ENCODE measurements around the gene AFF4.
"Not testable (repeated sequence)": the region's sequence is repeated elsewhere in the genome, so short reads cannot be mapped to it uniquely, and the experiment has no call there.

AFF4 gene

GRCh38 chr5:132971483-132972435, 8.3 kb upstream of the AFF4 start:
- TF ChIP-seq ZNF274 (IDR thresholded peaks at IDR 0.05; ENCODE audit: low read depth, low read length), result no peak
- H3K4me3 ChIP-seq (ENCODE audit: low read length), result no peak overlapping the region

- no peak for TF ChIP-seq ZNF274 (IDR thresholded peaks at IDR 0.05; ENCODE audit: low read depth, low read length)
- no peak overlapping the region for H3K4me3 ChIP-seq (ENCODE audit: low read length)
Observed at GRCh38 chr5:132965120-132965519, 1.7 kb upstream of the AFF4 start.

DNA sequence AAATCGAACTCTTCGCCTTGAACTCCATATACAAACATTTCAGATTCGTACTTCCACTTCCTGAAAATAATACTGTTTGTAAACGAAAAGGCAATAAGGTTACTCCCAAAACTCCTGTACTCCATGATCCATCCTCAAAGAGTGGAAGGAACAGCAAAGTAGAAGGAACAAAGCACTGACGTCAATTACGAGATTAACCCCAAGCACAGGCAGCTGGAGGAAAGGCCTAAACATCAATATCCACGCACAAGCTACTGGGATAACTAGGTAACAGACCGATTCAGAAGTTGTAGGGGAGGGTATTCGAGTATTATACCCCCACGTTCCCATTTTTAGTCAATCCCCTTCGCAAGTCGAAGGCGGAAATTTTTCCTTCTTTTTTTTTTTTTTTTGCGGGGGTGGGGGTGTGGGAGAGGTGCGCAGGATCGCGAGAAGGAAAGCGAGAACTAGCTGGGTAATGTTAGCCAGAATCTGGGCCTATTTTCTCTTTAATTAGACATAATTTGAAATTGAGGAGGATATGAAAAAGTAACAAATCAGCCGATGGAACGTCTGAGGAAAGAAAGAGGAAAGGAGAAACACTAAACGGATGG, 909 bp downstream of the AFF4 start:
- H3K4me3 ChIP-seq (ENCODE audit: low read length), result peak overlapping the region; percentile 100
- no peak for TF ChIP-seq ZNF274 (IDR thresholded peaks at IDR 0.05; ENCODE audit: low read depth, low read length)

- H3K4me3 ChIP-seq (ENCODE audit: low read length), result peak overlapping the region; percentile 100; the same call in 1 of the 2 replicates
- TF ChIP-seq ZNF274 (IDR thresholded peaks at IDR 0.05; ENCODE audit: low read depth, low read length), result no peak
Observed at GRCh38 chr5:132961887-132962286, 1.5 kb downstream of the AFF4 start.

- peak overlapping the region; percentile 100 for H3K4me3 ChIP-seq (ENCODE audit: low read length)
Observed at GRCh38 chr5:132961123-132961815, 2.2 kb downstream of the AFF4 start.

DNA sequence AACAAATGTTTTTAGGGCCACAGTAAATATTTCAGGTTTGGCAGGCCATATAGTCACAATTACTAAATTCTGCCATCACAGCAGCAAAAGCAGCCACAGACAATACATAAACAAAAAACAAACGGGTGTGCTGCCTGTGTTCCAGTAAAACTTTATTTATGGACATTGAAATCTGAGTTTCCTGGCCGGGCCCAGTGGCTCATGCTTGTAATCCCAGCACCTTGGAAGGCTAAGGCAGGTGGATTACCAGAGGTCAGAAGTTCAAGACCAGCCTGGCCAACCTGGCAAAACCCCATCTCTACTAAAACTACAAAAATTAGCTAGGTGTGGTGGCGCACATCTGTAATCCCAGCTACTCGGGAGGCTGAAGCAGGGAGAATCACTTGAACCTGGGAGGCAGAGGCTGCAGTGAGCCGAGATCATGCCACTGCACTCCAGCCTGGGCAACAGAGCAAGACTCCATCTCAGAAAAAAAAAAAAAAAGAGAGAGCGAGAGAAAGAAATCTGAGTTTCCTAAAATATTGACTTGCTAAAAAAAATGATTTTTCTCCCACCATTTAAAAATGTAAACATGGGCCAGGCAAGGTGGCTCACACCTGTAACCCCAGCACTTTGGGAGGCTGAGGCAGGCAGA, 7.2 kb downstream of the AFF4 start:
- H3K4me3 ChIP-seq (ENCODE audit: low read length), result not testable (repeated sequence)

GRCh38 chr5:132953710-132954109, 9.7 kb downstream of the AFF4 start:
- H3K4me3 ChIP-seq (ENCODE audit: low read length), result no peak overlapping the region
- no peak for TF ChIP-seq ZNF274 (IDR thresholded peaks at IDR 0.05; ENCODE audit: low read depth, low read length)

DNA sequence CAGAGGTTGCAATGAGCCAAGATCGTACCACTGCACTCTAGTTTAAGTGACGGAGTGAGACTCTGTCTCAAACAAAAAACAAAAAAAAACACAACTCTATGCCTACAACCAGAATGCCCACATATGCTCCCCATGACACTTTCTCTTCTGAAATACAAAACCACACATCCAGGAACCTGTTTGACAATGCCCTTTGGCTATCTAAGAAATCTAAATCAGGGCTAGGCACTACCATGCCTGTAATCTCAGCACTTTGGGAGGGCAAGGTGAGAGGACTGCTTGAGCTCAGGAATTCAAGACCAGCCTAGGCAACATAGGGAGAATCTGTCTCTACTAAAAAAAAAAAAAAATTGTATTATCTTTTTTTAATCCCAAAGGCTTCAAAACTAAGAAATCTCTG, 10.6 kb downstream of the AFF4 start:
- H3K4me3 ChIP-seq (ENCODE audit: low read length), result no peak overlapping the region
- TF ChIP-seq ZNF274 (IDR thresholded peaks at IDR 0.05; ENCODE audit: low read depth, low read length), result no peak

DNA sequence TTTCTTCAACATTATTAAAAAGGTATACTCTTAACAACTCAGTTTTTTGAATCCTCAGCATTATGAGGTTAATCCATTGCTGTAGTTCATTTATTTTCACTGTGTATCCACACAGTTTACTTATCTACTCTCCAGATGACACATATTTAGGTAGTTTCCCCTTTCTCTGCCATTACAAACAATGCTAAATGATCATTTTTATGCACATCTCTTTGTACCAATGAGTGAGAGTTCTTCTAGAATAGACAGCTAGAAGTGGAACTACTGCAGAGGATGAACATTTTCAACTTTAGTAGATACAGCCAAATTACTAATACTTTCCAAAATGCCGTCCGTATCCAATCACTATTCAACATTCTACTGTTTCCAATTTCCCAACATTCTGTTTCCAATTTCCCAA, 11.5 kb downstream of the AFF4 start:
- TF ChIP-seq ZNF274 (IDR thresholded peaks at IDR 0.05; ENCODE audit: low read depth, low read length), result no peak
- H3K4me3 ChIP-seq (ENCODE audit: low read length), result no peak overlapping the region

DNA sequence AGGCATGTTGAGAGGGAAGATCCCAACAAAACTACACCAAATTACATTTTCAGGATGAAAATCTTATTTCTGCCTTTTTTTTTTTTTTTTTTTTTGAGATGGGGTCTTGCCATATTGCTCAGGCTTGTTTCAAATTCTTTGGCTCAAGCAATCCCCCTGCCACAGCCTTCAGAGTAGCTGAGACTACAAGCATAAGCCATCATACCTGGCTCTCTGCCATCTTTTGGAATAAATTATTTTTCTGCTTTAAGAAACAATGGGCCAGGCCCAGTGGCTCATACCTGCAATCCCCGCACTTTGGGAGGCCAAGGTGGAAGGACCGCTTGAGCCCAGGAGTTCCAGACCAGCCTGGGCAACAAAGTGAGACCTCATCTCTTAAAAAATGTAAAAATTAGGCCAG, 14.3 kb downstream of the AFF4 start:
- TF ChIP-seq ZNF274 (IDR thresholded peaks at IDR 0.05; ENCODE audit: low read depth, low read length), result no peak
- no peak overlapping the region for H3K4me3 ChIP-seq (ENCODE audit: low read length)

DNA sequence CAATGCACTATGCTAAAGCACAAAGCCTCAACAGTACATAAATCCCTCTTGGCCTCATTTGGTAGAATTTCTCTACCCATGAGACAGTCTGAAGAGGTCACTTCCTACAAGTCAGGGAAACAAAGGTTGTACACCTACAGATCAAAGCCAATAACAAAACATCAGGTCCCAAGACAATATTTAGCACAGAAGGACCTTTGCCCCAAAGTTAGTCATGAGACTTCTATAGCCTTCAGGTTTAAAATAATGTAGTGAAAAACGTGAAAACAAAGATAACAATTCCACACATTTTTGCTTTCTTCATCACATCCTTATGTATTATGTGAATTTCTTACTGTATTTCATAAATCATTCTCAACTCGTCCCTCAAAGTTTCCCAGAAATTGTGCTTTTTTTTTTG, 15.8 kb downstream of the AFF4 start:
- no peak overlapping the region for H3K4me3 ChIP-seq (ENCODE audit: low read length)

GRCh38 chr5:132945315-132945714, 18.1 kb downstream of the AFF4 start:
- not testable (repeated sequence) for H3K4me3 ChIP-seq (ENCODE audit: low read length)

More for the DNA sequence above, 15.8 kb downstream of the AFF4 start:
- no peak for TF ChIP-seq ZNF274 (IDR thresholded peaks at IDR 0.05; ENCODE audit: low read depth, low read length)

DNA sequence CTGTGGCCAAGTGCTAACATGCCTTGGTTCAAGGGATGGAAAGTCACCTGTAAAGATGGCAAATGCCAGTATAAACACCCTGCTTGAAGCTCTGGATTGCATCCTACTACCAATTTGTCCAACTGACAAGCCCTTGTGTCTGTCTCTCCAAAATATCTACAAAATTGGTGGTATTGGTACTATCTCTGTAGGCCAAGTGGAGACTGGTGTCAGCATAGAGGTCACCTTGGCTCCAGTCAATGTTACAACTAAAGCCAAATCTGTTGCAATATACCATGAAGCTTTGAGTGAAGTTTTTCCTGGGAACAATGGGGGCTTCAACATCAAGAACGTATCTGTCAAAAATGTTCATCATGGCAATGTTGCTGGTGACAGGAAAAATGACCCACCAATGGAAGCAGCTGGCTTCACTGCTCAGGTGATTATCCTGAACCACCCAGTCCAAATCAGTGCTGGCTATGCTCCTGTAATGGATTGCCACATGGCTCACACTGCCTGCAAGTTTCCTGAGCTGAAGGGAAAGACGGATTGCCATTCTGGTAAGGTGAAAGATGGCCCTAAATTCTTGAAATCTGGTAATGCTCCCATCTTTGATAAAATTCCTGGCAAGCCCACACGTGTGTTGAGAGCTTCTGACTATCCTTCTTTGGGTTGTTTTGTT, 19.9 kb downstream of the AFF4 start:
- no peak overlapping the region for H3K4me3 ChIP-seq (ENCODE audit: low read length)

GRCh38 chr5:132941331-132941730, 22.1 kb downstream of the AFF4 start:
- no peak overlapping the region for H3K4me3 ChIP-seq (ENCODE audit: low read length)
- TF ChIP-seq ZNF274 (IDR thresholded peaks at IDR 0.05; ENCODE audit: low read depth, low read length), result no peak

More for the DNA sequence above, 19.9 kb downstream of the AFF4 start:
- no peak for TF ChIP-seq ZNF274 (IDR thresholded peaks at IDR 0.05; ENCODE audit: low read depth, low read length)

All from GM08714 (cell line).